Measurements from ENCODE around the gene CABP2.
"Not testable (repeated sequence)": the region's sequence is repeated elsewhere in the genome, so short reads cannot be mapped to it uniquely, and the experiment has no call there.

Gene CABP2

DNA sequence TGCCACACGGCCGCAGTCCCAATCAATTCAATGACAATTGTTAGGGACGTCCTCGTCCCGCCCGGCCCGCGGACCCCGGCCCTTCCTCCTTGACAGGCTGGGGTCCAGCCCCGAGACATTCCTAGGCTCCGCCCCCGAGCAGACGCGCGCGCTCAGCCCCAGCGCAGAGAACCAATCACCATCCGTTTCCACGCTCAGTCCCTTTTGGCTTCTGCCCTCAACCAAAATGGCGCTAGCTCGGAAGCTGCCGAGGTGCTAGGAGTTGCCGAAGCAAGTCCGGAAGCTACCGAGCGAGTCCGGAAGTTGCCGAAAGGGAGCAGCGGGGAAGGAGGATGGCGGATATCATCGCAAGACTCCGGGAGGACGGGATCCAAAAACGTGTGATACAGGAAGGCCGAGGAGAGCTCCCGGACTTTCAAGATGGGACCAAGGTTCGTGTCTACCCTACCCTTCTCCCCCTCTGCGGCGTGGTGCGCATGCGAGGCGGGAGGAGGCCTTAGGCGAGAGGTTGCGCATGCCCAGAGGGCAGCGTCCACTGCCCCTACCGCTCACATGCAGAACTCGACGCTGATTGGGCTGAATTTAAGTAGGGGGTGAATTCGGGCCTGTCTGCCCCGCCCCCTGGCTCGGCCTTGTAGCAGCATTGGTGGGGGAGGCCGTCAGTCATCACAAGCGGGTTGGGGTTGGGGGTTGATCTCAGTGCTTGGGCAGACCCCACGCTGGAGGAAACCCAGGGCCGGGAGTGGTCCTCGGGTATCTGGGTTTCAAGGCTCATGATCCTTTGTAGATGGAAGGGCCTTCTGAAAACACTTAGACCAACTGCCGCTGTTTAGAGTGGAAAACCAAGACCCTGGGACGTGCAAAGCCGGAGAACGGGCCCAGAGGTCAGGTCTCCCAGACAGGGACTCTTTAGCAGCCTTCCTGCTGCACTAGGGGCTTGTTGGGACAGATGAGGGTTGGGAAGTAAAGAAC lies 40.1 kb downstream of the CABP2 start, which contains the start of gene AIP:
Gene AIP (plus strand): TSS at position 200 of the 972 bp plus-strand sequence. CDS start 133 bp downstream, at position 333.
- Histone ChIP-seq H3K36me3 (ENCODE audit: control insufficient read depth in 1 of 2, insufficient read depth in 2 of 2, low read length in 2 of 2) (peaks cover 0 to 12% of the 10 kb centered on the region in 2 donors), H3K27me3 (ENCODE audit: low read depth, low read length) (no peaks in the 10 kb centered on the region), H3K4me3 (ENCODE audit: low read depth in 1 of 2, low read length in 2 of 2) (peak within 1 kb of the TSS; percentile 68 to 88), H3K4me1 (ENCODE audit: control insufficient read depth in 1 of 2, insufficient read depth in 2 of 2, low read length in 2 of 2) (peaks cover 14 to 28% of the 10 kb centered on the region in 2 donors), H3K9me3 (ENCODE audit: control insufficient read depth in 1 of 2, low read length in 2 of 2) (no peaks in the 10 kb centered on the region), H3K27ac (ENCODE audit: low read length) (peak within 1 kb of the TSS; percentile 91)

DNA sequence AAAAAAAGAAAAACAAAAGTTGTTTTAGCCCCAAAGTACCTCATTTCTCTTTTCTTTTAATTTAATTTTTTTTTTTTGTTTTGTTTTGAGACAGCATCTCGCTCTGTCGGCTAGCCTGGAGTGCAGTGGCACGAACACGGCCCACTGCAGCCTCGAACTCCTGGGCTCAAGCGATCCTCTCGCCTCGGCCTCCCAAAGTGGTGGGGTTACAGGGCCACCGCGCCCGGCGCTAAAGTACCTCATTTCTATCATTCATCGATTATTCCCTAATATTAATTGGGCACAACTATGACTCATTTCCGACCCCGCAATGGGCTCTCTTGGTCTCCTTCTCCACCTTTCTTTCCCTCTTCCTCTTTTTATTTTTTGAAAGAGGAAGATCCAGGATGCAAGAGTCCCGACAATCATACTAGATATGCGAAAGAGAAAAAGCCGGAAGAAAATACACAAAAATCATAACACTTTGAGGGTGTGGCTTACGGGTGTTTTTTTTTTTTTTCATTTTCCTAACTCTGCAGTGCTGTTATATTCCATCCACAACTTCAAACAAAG lies 40.9 kb downstream of the CABP2 start:
- H3K27ac ChIP-seq (ENCODE audit: low read length) = peak overlapping the region; percentile 91
- H3K4me1 ChIP-seq (ENCODE audit: control insufficient read depth in 1 of 2, insufficient read depth in 2 of 2, low read length in 2 of 2) = peaks cover 14 to 28% of the 10 kb centered on the region in 2 donors
- H3K4me3 ChIP-seq (ENCODE audit: low read depth in 1 of 2, low read length in 2 of 2) = peak overlapping the region; percentile 68 to 88
- no peaks in the 10 kb centered on the region for H3K27me3 ChIP-seq (ENCODE audit: low read depth, low read length)
- peaks cover 0 to 6% of the 10 kb centered on the region in 2 donors for H3K36me3 ChIP-seq (ENCODE audit: control insufficient read depth in 1 of 2, insufficient read depth in 2 of 2, low read length in 2 of 2)
- no peaks in the 10 kb centered on the region for H3K9me3 ChIP-seq (ENCODE audit: control insufficient read depth in 1 of 2, low read length in 2 of 2)

DNA sequence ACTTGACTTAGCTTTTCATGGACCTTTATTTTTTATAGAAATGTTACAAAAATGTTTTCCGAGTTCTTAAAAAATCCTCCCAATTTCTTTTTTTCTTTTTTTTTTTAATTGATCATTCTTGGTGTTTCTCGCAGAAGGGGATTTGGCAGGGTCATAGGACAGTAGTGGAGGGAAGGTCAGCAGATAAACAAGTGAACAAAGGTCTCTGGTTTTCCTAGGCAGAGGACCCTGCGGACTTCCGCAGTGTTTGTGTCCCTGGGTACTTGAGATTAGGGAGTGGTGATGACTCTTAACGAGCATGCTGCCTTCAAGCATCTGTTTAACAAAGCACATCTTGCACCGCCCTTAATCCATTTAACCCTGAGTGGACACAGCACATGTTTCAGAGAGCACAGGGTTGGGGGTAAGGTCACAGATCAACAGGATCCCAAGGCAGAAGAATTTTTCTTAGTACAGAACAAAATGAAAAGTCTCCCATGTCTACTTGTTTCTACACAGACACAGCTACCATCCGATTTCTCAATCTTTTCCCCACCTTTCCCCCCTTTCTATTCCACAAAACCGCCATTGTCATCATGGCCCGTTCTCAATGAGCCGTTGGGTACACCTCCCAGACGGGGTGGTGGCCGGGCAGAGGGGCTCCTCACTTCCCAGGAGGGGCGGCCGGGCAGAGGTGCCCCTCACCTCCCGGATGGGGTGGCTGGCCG lies 45.7 kb downstream of the CABP2 start:
- H3K27me3 ChIP-seq (ENCODE audit: low read depth, low read length); H3K4me1 ChIP-seq (ENCODE audit: control insufficient read depth in 1 of 2, insufficient read depth in 2 of 2, low read length in 2 of 2); H3K27ac ChIP-seq (ENCODE audit: low read length); H3K4me3 ChIP-seq (ENCODE audit: low read depth in 1 of 2, low read length in 2 of 2); H3K36me3 ChIP-seq (ENCODE audit: control insufficient read depth in 1 of 2, insufficient read depth in 2 of 2, low read length in 2 of 2); H3K9me3 ChIP-seq (ENCODE audit: control insufficient read depth in 1 of 2, low read length in 2 of 2): not testable (repeated sequence)

DNA sequence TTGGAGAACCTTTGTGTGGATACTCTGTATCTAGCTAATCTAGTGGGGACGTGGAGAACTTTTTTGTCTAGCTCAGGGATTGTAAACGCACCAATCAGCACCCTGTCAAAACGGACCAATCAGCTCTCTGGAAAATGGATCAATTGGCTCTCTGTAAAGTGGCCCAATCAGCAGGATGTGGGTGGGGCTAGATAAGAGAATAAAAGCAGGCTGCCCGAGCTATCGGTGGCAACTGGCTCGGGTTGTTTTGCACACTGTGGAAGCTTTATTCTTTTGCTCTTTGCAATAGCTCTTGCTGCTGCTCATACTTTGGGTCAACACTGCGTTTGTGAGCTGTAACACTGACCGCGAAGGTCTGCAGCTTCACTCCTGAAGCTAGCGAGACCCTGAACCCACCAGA lies 46.6 kb downstream of the CABP2 start:
- not testable (repeated sequence) for H3K9me3 ChIP-seq (ENCODE audit: control insufficient read depth in 1 of 2, low read length in 2 of 2); H3K36me3 ChIP-seq (ENCODE audit: control insufficient read depth in 1 of 2, insufficient read depth in 2 of 2, low read length in 2 of 2); H3K27me3 ChIP-seq (ENCODE audit: low read depth, low read length); H3K4me1 ChIP-seq (ENCODE audit: control insufficient read depth in 1 of 2, insufficient read depth in 2 of 2, low read length in 2 of 2); H3K27ac ChIP-seq (ENCODE audit: low read length); H3K4me3 ChIP-seq (ENCODE audit: low read depth in 1 of 2, low read length in 2 of 2)

DNA sequence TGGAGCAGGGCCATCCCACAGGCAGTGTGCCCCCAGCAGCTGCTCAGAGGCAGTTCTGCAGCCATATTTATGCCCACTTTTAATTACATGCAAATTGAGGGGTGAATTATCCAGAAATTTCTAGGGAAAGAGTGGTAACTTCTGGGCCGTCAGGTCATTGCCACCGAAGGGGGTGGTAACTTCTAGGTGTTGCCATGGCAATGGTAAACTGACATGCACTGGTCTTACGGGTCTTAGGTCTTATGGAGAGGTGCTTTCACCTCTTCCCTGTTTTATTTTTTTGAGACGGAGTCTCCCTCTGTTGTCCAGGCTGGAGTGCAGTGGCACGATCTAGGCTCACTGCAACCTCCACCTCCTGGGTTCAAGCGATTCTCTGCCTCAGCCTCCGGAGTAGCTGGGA lies 50.4 kb downstream of the CABP2 start:
- Histone ChIP-seq H3K4me1 (ENCODE audit: control insufficient read depth in 1 of 2, insufficient read depth in 2 of 2, low read length in 2 of 2) (peaks cover 3 to 9% of the 10 kb centered on the region in 2 donors), H3K9me3 (ENCODE audit: control insufficient read depth in 1 of 2, low read length in 2 of 2) (no peaks in the 10 kb centered on the region), H3K27me3 (ENCODE audit: low read depth, low read length) (no peaks in the 10 kb centered on the region), H3K36me3 (ENCODE audit: control insufficient read depth in 1 of 2, insufficient read depth in 2 of 2, low read length in 2 of 2) (no peaks in the 10 kb centered on the region), H3K4me3 (ENCODE audit: low read depth in 1 of 2, low read length in 2 of 2) (no peak overlapping the region), H3K27ac (ENCODE audit: low read length) (no peak overlapping the region)

DNA sequence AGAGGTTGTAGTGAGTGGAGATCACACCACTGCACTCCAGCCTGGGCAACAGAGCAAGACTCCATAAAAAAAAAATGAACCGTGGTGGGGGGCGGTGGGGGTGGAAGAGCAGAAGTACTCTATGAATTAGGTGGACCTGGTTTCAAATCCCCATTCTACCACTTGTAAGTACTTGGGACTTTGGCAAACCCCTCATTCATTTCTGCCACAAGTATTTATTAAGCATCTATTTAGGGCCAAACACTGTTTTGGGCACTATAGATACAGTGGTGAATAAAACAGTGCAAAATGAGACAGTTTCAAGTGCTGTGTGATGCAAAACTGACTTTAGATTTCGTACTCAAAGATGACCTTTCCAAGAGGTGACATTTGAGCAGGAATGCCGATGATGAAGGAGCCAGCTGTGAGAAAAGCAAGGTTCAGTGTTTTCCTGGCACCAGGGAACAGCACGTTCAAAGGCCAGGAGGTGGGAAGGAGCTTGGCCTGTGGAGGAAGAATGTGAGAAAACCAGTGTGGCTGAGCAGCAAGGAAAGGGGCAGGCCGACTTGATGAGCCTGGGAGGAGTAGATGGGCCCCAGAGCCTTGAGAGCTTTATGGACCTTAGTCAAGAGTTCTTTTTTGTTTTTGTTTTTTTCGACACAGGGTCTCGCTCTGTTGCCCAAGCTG lies 52.8 kb downstream of the CABP2 start:
- H3K9me3 ChIP-seq (ENCODE audit: control insufficient read depth in 1 of 2, low read length in 2 of 2) = no peaks in the 10 kb centered on the region
- H3K4me1 ChIP-seq (ENCODE audit: control insufficient read depth in 1 of 2, insufficient read depth in 2 of 2, low read length in 2 of 2) = peaks cover 3 to 21% of the 10 kb centered on the region in 2 donors
- no peak overlapping the region for H3K27ac ChIP-seq (ENCODE audit: low read length)
- H3K36me3 ChIP-seq (ENCODE audit: control insufficient read depth in 1 of 2, insufficient read depth in 2 of 2, low read length in 2 of 2) = no peaks in the 10 kb centered on the region
- H3K4me3 ChIP-seq (ENCODE audit: low read depth in 1 of 2, low read length in 2 of 2) = no peak overlapping the region
- H3K27me3 ChIP-seq (ENCODE audit: low read depth, low read length) = no peaks in the 10 kb centered on the region

DNA sequence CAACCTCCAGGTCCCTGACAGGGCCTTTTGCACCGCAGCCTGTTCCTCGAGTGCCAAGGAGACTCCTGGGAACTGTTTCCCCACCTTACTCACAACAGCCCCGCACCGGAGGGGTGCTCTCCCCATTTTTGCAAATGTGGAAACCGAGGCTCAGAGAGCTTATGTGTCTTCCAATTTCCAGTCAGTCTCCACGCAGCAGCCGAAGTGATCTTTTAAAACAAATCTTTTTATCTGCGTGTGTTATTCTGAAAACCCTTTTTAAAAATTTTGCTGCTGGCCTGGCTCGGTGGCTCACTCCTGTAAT lies 53.8 kb downstream of the CABP2 start:
- Histone ChIP-seq H3K4me3 (ENCODE audit: low read depth in 1 of 2, low read length in 2 of 2) (peak overlapping the region; percentile 80 to 85), H3K36me3 (ENCODE audit: control insufficient read depth in 1 of 2, insufficient read depth in 2 of 2, low read length in 2 of 2) (no peaks in the 10 kb centered on the region), H3K27me3 (ENCODE audit: low read depth, low read length) (no peaks in the 10 kb centered on the region), H3K27ac (ENCODE audit: low read length) (peak overlapping the region; percentile 91), H3K9me3 (ENCODE audit: control insufficient read depth in 1 of 2, low read length in 2 of 2) (no peaks in the 10 kb centered on the region), H3K4me1 (ENCODE audit: control insufficient read depth in 1 of 2, insufficient read depth in 2 of 2, low read length in 2 of 2) (peaks cover 3 to 27% of the 10 kb centered on the region in 2 donors)

Measured in muscle layer of duodenum (tissue), 2 donors.